H1 (cell line): ENCODE results near the gene RBP4. TPM values are rescaled to one million over a fixed set of nuclear protein-coding genes. Genes with fewer than 3 reads are reported as not detected.

Experiments used
- CTCF ChIA-PET: fragments of 300-600 bp; sonication (Branson Sonifier 250); formaldehyde crosslinking; loops from one replicate; lab custom pipeline; 2021; ENCODE audit not compliant: partially characterized antibody; lab: Charles Lee
- POLR2A ChIA-PET: fragments of 300-600 bp; sonication (Branson Sonifier 250); formaldehyde crosslinking; loops from one replicate; lab custom pipeline; 2021; ENCODE audit warnings: inconsistent platforms; ENCODE audit not compliant: partially characterized antibody; lab: Charles Lee
- DNase-seq, 2 experiments: peaks; one replicate each; pipeline versions ENCODE4 v3.0.0 to v3.0.0-alpha.2; 2010 to 2022; ENCODE audit warnings: low spot score in 2 of 2, low read depth in 1 of 2, mixed read lengths in 1 of 2
- FAIRE-seq: peaks from 2 replicates; lab custom pipeline; 2011; peaks lifted over from hg19 to GRCh38; lab: Jason Lieb, UNC
- H2AFZ ChIP-seq: 2 replicates; pipeline ENCODE4 v1.8.1; 2012; ENCODE audit warnings: low read length, inconsistent platforms
- H2AK5ac ChIP-seq: 2 replicates; pipeline ENCODE4 v1.6.1; 2013; ENCODE audit warnings: low read depth, low read length
- H2BK120ac ChIP-seq: replicated peaks from 2 replicates; pipeline ENCODE3; 2013; ENCODE audit warnings: low read depth, low read length, inconsistent platforms
- H2BK12ac ChIP-seq: 2 replicates; pipeline ENCODE4 v1.6.1; 2013; ENCODE audit warnings: low read depth, low read length
- H2BK15ac ChIP-seq: 2 replicates; pipeline ENCODE4 v1.6.1; 2013; ENCODE audit warnings: low read length
- H2BK20ac ChIP-seq: 2 replicates; pipeline ENCODE4 v1.6.1; 2013; ENCODE audit warnings: low read length
- H2BK5ac ChIP-seq: 2 replicates; pipeline ENCODE4 v1.6.1; 2013; ENCODE audit warnings: low read depth, low read length
- H3K14ac ChIP-seq: 2 replicates; pipeline ENCODE4 v1.6.1; 2013; ENCODE audit warnings: inconsistent platforms; ENCODE audit not compliant: insufficient read length
- H3K18ac ChIP-seq: 2 replicates; pipeline ENCODE4 v1.6.1; 2013; ENCODE audit warnings: low read length; ENCODE audit errors: extremely low read depth
- H3K23ac ChIP-seq: 2 replicates; pipeline ENCODE4 v1.6.1; 2013; ENCODE audit warnings: inconsistent platforms; ENCODE audit not compliant: insufficient read length
- H3K23me2 ChIP-seq: 2 replicates; pipeline ENCODE4 v1.6.1; 2013; ENCODE audit warnings: low read depth, low read length
- H3K27ac ChIP-seq: 2 replicates; pipeline ENCODE4 v1.6.1; 2011; ENCODE audit warnings: low read depth, low read length, inconsistent platforms
- H3K27me3 ChIP-seq, 4 experiments: replicated peaks in 1 of 4; 1 replicate in 1 of 4; 2 replicates in 3 of 4; pipeline versions ENCODE4 v1.6.1 to v1.8.1; 2011 to 2013; ENCODE audit warnings: low read length in 3 of 4, mild to moderate bottlenecking in 3 of 4, inconsistent platforms in 2 of 4, mixed read lengths in 2 of 4, moderate library complexity in 1 of 4; ENCODE audit not compliant: control insufficient read depth in 3 of 4, insufficient read depth in 3 of 4; ENCODE audit errors: extremely low read depth in 1 of 4
- H3K36me3 ChIP-seq, 4 experiments: 2 replicates each; pipeline versions ENCODE4 v1.6.1 to v1.8.1; 2011 to 2013; ENCODE audit warnings: mild to moderate bottlenecking in 4 of 4, low read length in 3 of 4, moderate library complexity in 2 of 4, control low read depth in 1 of 4, inconsistent platforms in 1 of 4; ENCODE audit not compliant: insufficient read depth in 4 of 4, control insufficient read depth in 2 of 4
- H3K4ac ChIP-seq: replicated peaks from 2 replicates; pipeline ENCODE3; 2013; ENCODE audit warnings: low read length, low read depth, mixed read lengths, inconsistent platforms; ENCODE audit not compliant: insufficient read length
- H3K4me1 ChIP-seq, 4 experiments: replicated peaks in 1 of 4; 1 replicate in 1 of 4; 2 replicates in 3 of 4; pipeline versions ENCODE4 v1.6.1 to v1.8.1; 2011 to 2013; ENCODE audit warnings: low read length in 3 of 4, inconsistent platforms in 2 of 4, mixed read lengths in 1 of 4; ENCODE audit not compliant: insufficient read depth in 4 of 4, control insufficient read depth in 3 of 4
- H3K4me2 ChIP-seq, 2 experiments: 2 replicates each; pipeline versions ENCODE4 v1.6.1 to v1.8.1; 2011 to 2013; ENCODE audit warnings: low read depth in 2 of 2, low read length in 2 of 2, control low read depth in 1 of 2, inconsistent platforms in 1 of 2, mild to moderate bottlenecking in 1 of 2; ENCODE audit not compliant: insufficient read depth in 1 of 2
- H3K4me3 ChIP-seq, 4 experiments: fragments of 200-600, 300-600 bp in 1 of 4; sonication (generic), shearing (Covaris generic), sonication (Bioruptor Twin) in 1 of 4; 2 replicates each; pipeline versions ENCODE4 v1.5.1 to v1.8.1; 2011 to 2016; ENCODE audit warnings: low read length in 4 of 4, low read depth in 3 of 4, control low read depth in 2 of 4, inconsistent platforms in 2 of 4, mild to moderate bottlenecking in 2 of 4, mixed read lengths in 1 of 4, moderate library complexity in 1 of 4; ENCODE audit not compliant: insufficient read depth in 2 of 4; ENCODE audit errors: extremely low read depth in 1 of 4
- H3K56ac ChIP-seq: replicated peaks from 2 replicates; pipeline ENCODE3; 2013; ENCODE audit warnings: low read depth, mild to moderate bottlenecking, mixed read lengths, low read length, inconsistent platforms; ENCODE audit not compliant: insufficient read length
- H3K79me1 ChIP-seq: 2 replicates; pipeline ENCODE4 v1.6.1; 2013; ENCODE audit warnings: low read depth, low read length, control low read depth
- H3K79me2 ChIP-seq, 2 experiments: 2 replicates each; pipeline versions ENCODE4 v1.6.1 to v1.8.1; 2012 to 2013; ENCODE audit warnings: low read length in 2 of 2, mild to moderate bottlenecking in 2 of 2, inconsistent platforms in 1 of 2; ENCODE audit not compliant: insufficient read depth in 2 of 2, control insufficient read depth in 1 of 2
- H3K9ac ChIP-seq, 4 experiments: replicated peaks in 1 of 4; 1 replicate in 1 of 4; 2 replicates in 3 of 4; pipeline versions ENCODE4 v1.6.1 to v1.8.1; 2011 to 2013; ENCODE audit warnings: low read depth in 3 of 4, low read length in 3 of 4, control low read depth in 2 of 4, mild to moderate bottlenecking in 2 of 4, moderate library complexity in 2 of 4, inconsistent platforms in 1 of 4; ENCODE audit errors: extremely low read depth in 1 of 4
- H3K9me3 ChIP-seq, 2 experiments: 2 replicates each; pipeline versions ENCODE4 v1.6.1 to v1.8.1; 2012 to 2013; ENCODE audit warnings: mild to moderate bottlenecking in 2 of 2, moderate library complexity in 2 of 2, control low read depth in 1 of 2, inconsistent platforms in 1 of 2, low read depth in 1 of 2, low read length in 1 of 2, mixed read lengths in 1 of 2; ENCODE audit not compliant: insufficient read depth in 2 of 2
- H4K20me1 ChIP-seq, 2 experiments: replicated peaks in 1 of 2; 2 replicates each; pipeline versions ENCODE3 to v1.8.1; 2011 to 2013; ENCODE audit warnings: inconsistent platforms in 2 of 2, low read length in 2 of 2, mild to moderate bottlenecking in 1 of 2; ENCODE audit not compliant: insufficient read depth in 2 of 2, control insufficient read depth in 1 of 2
- H4K5ac ChIP-seq: 2 replicates; pipeline ENCODE4 v1.6.1; 2013; ENCODE audit warnings: low read length, low read depth, mixed read lengths, inconsistent platforms; ENCODE audit not compliant: insufficient read length
- H4K8ac ChIP-seq: 2 replicates; pipeline ENCODE4 v1.8.0; 2013; ENCODE audit warnings: mild to moderate bottlenecking, moderate library complexity, low read length, inconsistent platforms; ENCODE audit not compliant: insufficient read depth; ENCODE audit errors: extremely low read depth
- H4K91ac ChIP-seq: replicated peaks from 2 replicates; pipeline ENCODE3; 2013; ENCODE audit warnings: low read length, mixed read lengths, inconsistent platforms; ENCODE audit not compliant: insufficient read length
- ASH2L ChIP-seq: fragments of 200-600, 300-600 bp; sonication (generic); IDR thresholded peaks from one replicate; pipeline ENCODE4 v1.7.1; 2017; ENCODE audit warnings: low read length
- EP300 ChIP-seq, 2 experiments: IDR thresholded peaks; 1 replicate in 1 of 2; 2 replicates in 1 of 2; pipeline ENCODE4 v1.6.1; 2011 to 2012; ENCODE audit warnings: low read depth in 2 of 2, low read length in 2 of 2, mild to moderate bottlenecking in 2 of 2, borderline replicate concordance in 1 of 2, inconsistent platforms in 1 of 2, moderate library complexity in 1 of 2
- FOSL1 ChIP-seq: IDR thresholded peaks from 2 replicates; pipeline ENCODE4 v1.6.1; 2011; ENCODE audit warnings: mild to moderate bottlenecking, low read depth, low read length, moderate library complexity; ENCODE audit not compliant: insufficient read depth
- GTF2F1 ChIP-seq: IDR thresholded peaks from 2 replicates; pipeline ENCODE4 v1.6.1; 2012; ENCODE audit warnings: low read depth, low read length, improper control_type of control experiment, borderline replicate concordance
- HDAC6 ChIP-seq: IDR thresholded peaks from one replicate; pipeline ENCODE4 v1.7.1; 2012; ENCODE audit warnings: low read depth, mild to moderate bottlenecking, inconsistent platforms, low read length, moderate library complexity
- MAFK ChIP-seq: IDR thresholded peaks from 2 replicates; pipeline ENCODE4 v1.6.1; 2012; ENCODE audit warnings: low read depth, mild to moderate bottlenecking, improper control_type of control experiment, low read length
- NANOG ChIP-seq: IDR thresholded peaks from 2 replicates; pipeline ENCODE4 v1.6.1; 2011; ENCODE audit warnings: low read length, low read depth, mild to moderate bottlenecking, inconsistent platforms; ENCODE audit not compliant: insufficient read depth, poor library complexity, severe bottlenecking
- RAD21 ChIP-seq, 2 experiments: IDR thresholded peaks in 1 of 2; conservative IDR thresholded peaks in 1 of 2; 2 replicates each; pipeline ENCODE4 v1.6.1; 2011; ENCODE audit warnings: low read depth in 2 of 2, low read length in 2 of 2, improper control_type of control experiment in 1 of 2, inconsistent platforms in 1 of 2, mild to moderate bottlenecking in 1 of 2, moderate library complexity in 1 of 2
- RNF2 ChIP-seq: fragments of 200-900, 300-1000 bp; sonication (generic); IDR thresholded peaks from 2 replicates; pipeline ENCODE4 v1.7.1; 2016; ENCODE audit warnings: borderline replicate concordance, low read depth, mild to moderate bottlenecking, antibody characterized with exemption, low read length; ENCODE audit not compliant: poor library complexity, severe bottlenecking; ENCODE audit errors: missing control alignments
- RXRA ChIP-seq: IDR thresholded peaks from 2 replicates; pipeline ENCODE4 v1.6.1; 2011; ENCODE audit warnings: low read depth, mild to moderate bottlenecking, low read length, moderate library complexity; ENCODE audit not compliant: insufficient read depth
- SP1 ChIP-seq: IDR thresholded peaks from 2 replicates; pipeline ENCODE4 v1.6.1; 2011; ENCODE audit warnings: low read depth, low read length
- SP4 ChIP-seq: IDR thresholded peaks from 2 replicates; pipeline ENCODE4 v1.6.1; 2012; ENCODE audit warnings: low read length, inconsistent platforms
- SRF ChIP-seq: IDR thresholded peaks from 2 replicates; pipeline ENCODE4 v1.6.1; 2011; ENCODE audit warnings: mild to moderate bottlenecking, low read depth, low read length, moderate library complexity
- TAF7 ChIP-seq: optimal IDR thresholded peaks from 2 replicates; pipeline ENCODE3; 2011; ENCODE audit warnings: low read depth, mild to moderate bottlenecking, inconsistent platforms, low read length, moderate library complexity, borderline replicate concordance
- WGBS, 2 experiments: shearing (Covaris generic) in 1 of 2; methylation state at CpG; one replicate each; pipeline versions ENCODE4 v1.1.6 to v1.1.7; 2013 to 2015; ENCODE audit warnings: low lambda C conversion rate in 2 of 2, mixed read lengths in 2 of 2, inconsistent platforms in 1 of 2, low coverage in 1 of 2, missing lambda C conversion rate in 1 of 2; ENCODE audit not compliant: insufficient replicate concordance in 2 of 2, insufficient coverage in 1 of 2, insufficient read length in 1 of 2; ENCODE audit errors: extremely low coverage in 1 of 2, missing lambda C conversion rate in 1 of 2; 5-methylcytosine and 5-hydroxymethylcytosine counted together
- polyA plus RNA-seq, 7 experiments: library from polyadenylated mRNA; depleted of rRNA in 3 of 7; stranded (reverse) in 5 of 7; unstranded in 2 of 7; fragments of >200 nt in 5 of 7; fragments of 200-250 nt in 2 of 7; gene quantifications; 1 replicate in 5 of 7; 2 replicates in 1 of 7; 4 replicates in 1 of 7; pipeline versions ENCODE4 v1.2.1 to v1.2.3, GENCODE V29; 2011 to 2013; ENCODE audit warnings: missing spikeins in 2 of 7, mixed read lengths in 2 of 7
- total RNA-seq: library from RNA; stranded (reverse); fragmentation: NEBNext Ultra II Directional; extraction: Animal tissue kit (Norgen Biotek cat#: 25700); gene quantifications from 2 replicates; pipeline ENCODE4 v1.2.1, GENCODE V29; 2021

RBP4 gene
- total and polyA plus RNA-seq, 2 of the 8 experiments (the other 6 are each of a cell fraction or from before 2014, with no cell fraction given) = 0.42 to 0.97 TPM

- H2AK5ac ChIP-seq = no peak overlapping the region
- no peak overlapping the region for H3K4me3 ChIP-seq
- H3K23me2 ChIP-seq = peaks cover 6% of the 10 kb centered on the region; the same call in 1 of the 2 replicates
- H3K4me2 ChIP-seq = no peak overlapping the region
- no peaks in the 10 kb centered on the region for H3K36me3 ChIP-seq
- H2BK12ac ChIP-seq = no peak overlapping the region
- H3K18ac ChIP-seq = no peak overlapping the region
- no peak overlapping the region for H2BK120ac ChIP-seq
- WGBS, 2 experiments = 92% methylated on average over 4 of the region's 4 CpGs; no CpG with 5 or more reads in 1 of the 2 experiments
- no peak overlapping the region for H3K4ac ChIP-seq
- H3K9ac ChIP-seq = no peak overlapping the region
- no peak overlapping the region for H2BK5ac ChIP-seq
- H4K91ac ChIP-seq = no peak overlapping the region
- no peaks in the 10 kb centered on the region for H4K20me1 ChIP-seq
- H2AFZ ChIP-seq = no peak overlapping the region
- H3K56ac ChIP-seq = no peak overlapping the region
- no peaks in the 10 kb centered on the region for H3K9me3 ChIP-seq
- no peak overlapping the region for H4K5ac ChIP-seq
- no peak for FAIRE-seq
- ChIA-PET CTCF (interaction anchor here (0.6 to 8.1 kb wide), 6 partner anchors 8 to 195 kb away, joined by 3 to 78 read pairs (median 4); no protein-coding TSS in a partner anchor), POLR2A (no interaction called here)
- H2BK20ac ChIP-seq = no peak overlapping the region
- no peaks in the 10 kb centered on the region for H3K79me2 ChIP-seq
- H3K4me1 ChIP-seq = peaks cover 0 to 4% (median 1%) of the 10 kb centered on the region in 4 experiments; a peak in 2 of 7 replicates
- DNase-seq = no peak
- H3K27ac ChIP-seq = no peak overlapping the region
- no peaks in the 10 kb centered on the region for H3K79me1 ChIP-seq
- no peak overlapping the region for H3K23ac ChIP-seq
- H4K8ac ChIP-seq = no peak overlapping the region
- H3K27me3 ChIP-seq = no peaks in the 10 kb centered on the region
- H3K14ac ChIP-seq = no peak overlapping the region
- H2BK15ac ChIP-seq = no peak overlapping the region
- TF ChIP-seq TAF7 (no peak), SRF (no peak), FOSL1 (no peak), SP4 (no peak), ASH2L (no peak), RXRA (no peak), SP1 (no peak), HDAC6 (no peak), RNF2 (no peak), GTF2F1 (no peak), EP300 (IDR thresholded peaks at IDR 0.05; ENCODE audit: borderline replicate concordance in 1 of 2, low read depth in 2 of 2, low read length in 2 of 2) (no peak), NANOG (no peak), RAD21 (IDR thresholded peaks at IDR 0.05 in 1 of 2, conservative IDR thresholded peaks at IDR 0.05 in 1 of 2; ENCODE audit: low read depth in 2 of 2, low read length in 2 of 2) (no peak), MAFK (no peak)
These were observed 50.4 kb downstream of the RBP4 start for GRCh38 chr10:93550606-93551005.
